Measurements from ENCODE around the gene PRKCQ.

PRKCQ gene

GRCh38 chr10:6431186-6431585 is 148.9 kb downstream of the PRKCQ start:
- DNase-seq (ENCODE audit: insufficient read length, low spot score) (no peak), FAIRE-seq (no peak)
- TF ChIP-seq SPI1 (IDR thresholded peaks at IDR 0.05; ENCODE audit: low read depth, low read length) (no peak), POU2F2 (IDR thresholded peaks at IDR 0.05; ENCODE audit: low read depth, low read length) (no peak), TAF1 (IDR thresholded peaks at IDR 0.05; ENCODE audit: low read depth, low read length) (no peak), POLR2A (IDR thresholded peaks at IDR 0.05; ENCODE audit: low read depth, low read length) (no peak), POLR2AphosphoS5 (IDR thresholded peaks at IDR 0.05; ENCODE audit: low read depth, low read length) (no peak), PAX5 (IDR thresholded peaks at IDR 0.05; ENCODE audit: insufficient read depth, low read length, severe bottlenecking) (no peak)

DNA sequence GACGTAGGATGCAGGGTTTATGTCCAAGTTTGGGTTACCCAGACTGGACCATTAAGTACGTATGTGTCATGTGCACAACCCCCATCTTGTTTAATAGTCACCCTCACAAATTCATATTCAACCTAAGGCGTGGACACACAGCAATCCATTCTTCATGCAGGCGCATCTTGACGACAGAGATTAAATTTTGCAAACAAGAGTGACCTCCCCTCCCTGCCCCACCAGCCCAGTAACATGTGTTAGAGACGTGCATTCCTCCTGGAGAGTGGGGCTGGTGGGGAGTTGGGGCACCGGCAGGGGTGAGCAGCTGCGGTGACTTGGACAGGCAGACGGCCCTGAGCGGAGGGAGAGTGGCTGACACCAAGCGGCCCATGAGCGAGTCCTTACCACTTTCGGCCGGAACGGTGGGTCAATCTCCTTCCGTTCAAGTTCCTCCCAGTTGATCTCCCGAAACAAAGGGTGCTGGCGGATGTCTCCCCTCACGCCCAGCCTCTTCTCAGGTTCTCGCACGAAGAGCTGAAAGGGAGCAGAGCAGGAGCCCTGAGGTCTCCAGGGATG is 149.6 kb downstream of the PRKCQ start:
- DNase-seq (ENCODE audit: insufficient read length, low spot score) (no peak), FAIRE-seq (no peak)
- TF ChIP-seq POLR2A (IDR thresholded peaks at IDR 0.05; ENCODE audit: low read depth, low read length) (no peak), POLR2AphosphoS5 (IDR thresholded peaks at IDR 0.05; ENCODE audit: low read depth, low read length) (no peak), TAF1 (IDR thresholded peaks at IDR 0.05; ENCODE audit: low read depth, low read length) (no peak), SPI1 (IDR thresholded peaks at IDR 0.05; ENCODE audit: low read depth, low read length) (no peak)

DNA sequence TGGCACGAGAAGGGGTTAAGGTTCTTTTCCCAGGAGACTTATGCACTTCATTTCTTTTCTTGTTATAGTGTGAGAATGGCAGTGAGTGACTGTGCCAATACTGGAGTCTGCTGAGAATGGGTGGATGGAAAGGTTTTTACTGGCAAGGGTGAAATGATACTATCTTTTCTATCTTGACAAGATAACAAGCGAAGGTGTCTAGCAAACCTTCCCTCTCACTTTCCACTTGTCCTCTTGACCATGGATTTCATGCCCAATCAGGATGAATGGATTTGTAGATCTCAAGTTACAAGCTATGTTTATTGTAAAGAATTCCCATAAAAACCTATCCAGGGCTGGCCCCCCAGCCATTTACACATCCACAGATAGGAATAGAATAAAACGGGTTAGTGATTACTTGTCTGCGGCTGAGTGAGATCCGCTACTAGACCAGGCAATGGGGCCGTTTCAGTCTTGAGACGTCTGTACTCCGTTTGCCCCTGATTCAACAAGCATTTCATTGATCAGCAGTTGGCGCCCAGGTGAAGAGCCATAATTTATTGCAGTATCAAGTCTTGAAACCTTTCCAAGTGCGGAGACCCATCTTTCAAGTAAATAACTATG is 152.6 kb downstream of the PRKCQ start:
- FAIRE-seq, result no peak
- no peak for TF ChIP-seq POLR2AphosphoS5 (IDR thresholded peaks at IDR 0.05; ENCODE audit: low read depth, low read length)
- no peak for TF ChIP-seq PAX5 (IDR thresholded peaks at IDR 0.05; ENCODE audit: insufficient read depth, low read length, severe bottlenecking)
- TF ChIP-seq POLR2A (IDR thresholded peaks at IDR 0.05; ENCODE audit: low read depth, low read length), result no peak
- TF ChIP-seq POU2F2 (IDR thresholded peaks at IDR 0.05; ENCODE audit: low read depth, low read length), result no peak
- TF ChIP-seq TAF1 (IDR thresholded peaks at IDR 0.05; ENCODE audit: low read depth, low read length), result no peak
- no peak for TF ChIP-seq SPI1 (IDR thresholded peaks at IDR 0.05; ENCODE audit: low read depth, low read length)
- DNase-seq (ENCODE audit: insufficient read length, low spot score), result no peak

GRCh38 chr10:6426317-6426716 is 153.8 kb downstream of the PRKCQ start:
- FAIRE-seq (no peak), DNase-seq (ENCODE audit: insufficient read length, low spot score) (no peak)
- TF ChIP-seq SPI1 (IDR thresholded peaks at IDR 0.05; ENCODE audit: low read depth, low read length), result no peak
- TF ChIP-seq POU2F2 (IDR thresholded peaks at IDR 0.05; ENCODE audit: low read depth, low read length), result no peak
- no peak for TF ChIP-seq POLR2AphosphoS5 (IDR thresholded peaks at IDR 0.05; ENCODE audit: low read depth, low read length)
- TF ChIP-seq TAF1 (IDR thresholded peaks at IDR 0.05; ENCODE audit: low read depth, low read length), result no peak
- no peak for TF ChIP-seq PAX5 (IDR thresholded peaks at IDR 0.05; ENCODE audit: insufficient read depth, low read length, severe bottlenecking)
- TF ChIP-seq POLR2A (IDR thresholded peaks at IDR 0.05; ENCODE audit: low read depth, low read length), result no peak

DNA sequence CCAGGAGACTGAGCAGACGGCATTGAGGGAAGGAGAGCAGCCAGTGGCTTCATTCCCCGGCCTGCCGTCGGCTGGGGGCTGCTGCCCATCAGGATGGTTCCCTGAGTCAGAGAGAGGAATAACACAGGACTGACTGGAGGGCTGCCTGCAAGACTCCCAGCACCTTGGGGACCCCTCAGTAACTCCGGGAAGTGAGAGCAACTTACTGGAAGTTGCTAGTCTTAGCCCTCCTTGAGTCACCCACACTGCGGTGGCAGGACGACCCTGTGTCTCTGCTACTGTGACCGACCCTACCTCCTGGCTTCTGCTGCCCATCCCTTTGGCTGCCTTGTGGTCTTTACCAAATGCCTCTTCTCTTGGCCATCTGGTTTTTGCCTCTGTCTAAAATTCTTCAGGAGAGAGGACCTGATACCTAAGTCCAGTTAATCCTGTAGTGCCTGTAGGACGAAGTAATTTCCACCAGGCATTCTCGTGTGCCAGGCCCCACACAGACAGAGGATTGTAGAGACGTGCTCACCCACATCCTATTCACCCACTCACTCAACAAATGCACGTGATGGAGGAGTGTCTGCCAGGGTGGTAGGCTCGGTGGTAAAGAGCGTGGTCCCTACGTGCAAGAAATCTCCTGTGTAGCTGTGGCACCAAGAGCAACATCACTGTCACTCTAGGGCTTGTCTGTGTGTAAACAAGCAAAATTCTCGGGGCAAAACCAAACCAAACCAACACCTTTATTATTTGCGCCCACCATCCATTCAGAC is 156.5 kb downstream of the PRKCQ start:
- no peak for FAIRE-seq
- DNase-seq (ENCODE audit: insufficient read length, low spot score), result no peak
- TF ChIP-seq POLR2AphosphoS5 (IDR thresholded peaks at IDR 0.05; ENCODE audit: low read depth, low read length) (no peak), POU2F2 (IDR thresholded peaks at IDR 0.05; ENCODE audit: low read depth, low read length) (no peak), POLR2A (IDR thresholded peaks at IDR 0.05; ENCODE audit: low read depth, low read length) (no peak), SPI1 (IDR thresholded peaks at IDR 0.05; ENCODE audit: low read depth, low read length) (no peak), TAF1 (IDR thresholded peaks at IDR 0.05; ENCODE audit: low read depth, low read length) (no peak), PAX5 (IDR thresholded peaks at IDR 0.05; ENCODE audit: insufficient read depth, low read length, severe bottlenecking) (no peak)

DNA sequence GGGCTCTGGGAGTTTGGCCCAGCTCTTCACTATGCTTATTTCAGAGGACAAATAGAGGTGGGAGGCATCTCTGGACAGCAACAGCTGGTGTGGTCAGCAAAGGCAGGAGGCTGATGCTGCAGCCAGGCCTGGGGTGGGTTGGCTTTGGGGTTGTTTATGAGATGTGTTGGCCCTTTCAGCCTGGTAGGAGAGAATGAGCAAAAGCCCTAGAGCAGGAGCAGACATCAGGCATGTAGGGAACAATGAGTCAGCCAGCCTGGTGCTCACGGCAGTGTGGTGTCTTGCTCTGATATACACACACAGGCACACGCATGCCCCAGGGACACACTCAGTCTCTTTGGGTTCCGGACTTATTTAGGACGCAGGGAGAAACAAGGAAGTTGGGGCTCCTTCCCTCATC is 157.1 kb downstream of the PRKCQ start:
- TF ChIP-seq SPI1 (IDR thresholded peaks at IDR 0.05; ENCODE audit: low read depth, low read length) (no peak), PAX5 (IDR thresholded peaks at IDR 0.05; ENCODE audit: insufficient read depth, low read length, severe bottlenecking) (no peak), TAF1 (IDR thresholded peaks at IDR 0.05; ENCODE audit: low read depth, low read length) (no peak), POLR2AphosphoS5 (IDR thresholded peaks at IDR 0.05; ENCODE audit: low read depth, low read length) (no peak), POLR2A (IDR thresholded peaks at IDR 0.05; ENCODE audit: low read depth, low read length) (no peak), POU2F2 (IDR thresholded peaks at IDR 0.05; ENCODE audit: low read depth, low read length) (no peak)
- DNase-seq (ENCODE audit: insufficient read length, low spot score), result no peak
- no peak for FAIRE-seq

- DNase-seq (ENCODE audit: insufficient read length, low spot score), result no peak
- FAIRE-seq, result no peak
Measured at GRCh38 chr10:6418613-6419216, 161.4 kb downstream of the PRKCQ start.

GRCh38 chr10:6418167-6418566 is 161.9 kb downstream of the PRKCQ start:
- DNase-seq (ENCODE audit: insufficient read length, low spot score), result no peak
- FAIRE-seq, result no peak
- TF ChIP-seq POU2F2 (IDR thresholded peaks at IDR 0.05; ENCODE audit: low read depth, low read length) (no peak), POLR2AphosphoS5 (IDR thresholded peaks at IDR 0.05; ENCODE audit: low read depth, low read length) (no peak), PAX5 (IDR thresholded peaks at IDR 0.05; ENCODE audit: insufficient read depth, low read length, severe bottlenecking) (no peak), POLR2A (IDR thresholded peaks at IDR 0.05; ENCODE audit: low read depth, low read length) (no peak), SPI1 (IDR thresholded peaks at IDR 0.05; ENCODE audit: low read depth, low read length) (no peak), TAF1 (IDR thresholded peaks at IDR 0.05; ENCODE audit: low read depth, low read length) (no peak)

More at GRCh38 chr10:6418613-6419216, 161.4 kb downstream of the PRKCQ start:
- TF ChIP-seq PAX5 (IDR thresholded peaks at IDR 0.05; ENCODE audit: insufficient read depth, low read length, severe bottlenecking) (no peak), POU2F2 (IDR thresholded peaks at IDR 0.05; ENCODE audit: low read depth, low read length) (no peak), TAF1 (IDR thresholded peaks at IDR 0.05; ENCODE audit: low read depth, low read length) (no peak), POLR2A (IDR thresholded peaks at IDR 0.05; ENCODE audit: low read depth, low read length) (no peak), POLR2AphosphoS5 (IDR thresholded peaks at IDR 0.05; ENCODE audit: low read depth, low read length) (no peak), SPI1 (IDR thresholded peaks at IDR 0.05; ENCODE audit: low read depth, low read length) (no peak)
